CMK (cell line): ENCODE results near the gene CYP27C1.
"Not testable (repeated sequence)": the region's sequence is repeated elsewhere in the genome, so short reads cannot be mapped to it uniquely, and the experiment has no call there.

ENCODE experiments used
- DNase-seq: peaks from one replicate; pipeline ENCODE4 v3.0.0-alpha.2; 2010; ENCODE audit warnings: low read depth

CYP27C1 gene

GRCh38 chr2:127170452-127171197 is 49.5 kb downstream of the CYP27C1 start:
- DNase-seq = no peak

- DNase-seq = no peak
Observed at GRCh38 chr2:127170021-127170420, 50.1 kb downstream of the CYP27C1 start.

- DNase-seq = no peak
Observed at GRCh38 chr2:127169066-127169660, 50.9 kb downstream of the CYP27C1 start.

GRCh38 chr2:127166231-127166860 is 53.8 kb downstream of the CYP27C1 start:
- DNase-seq = no peak

- no peak for DNase-seq
Observed at GRCh38 chr2:127165539-127165935, 54.6 kb downstream of the CYP27C1 start.

GRCh38 chr2:127164761-127165538 is 55.1 kb downstream of the CYP27C1 start:
- no peak for DNase-seq

GRCh38 chr2:127163921-127164320 is 56.2 kb downstream of the CYP27C1 start:
- DNase-seq = no peak

GRCh38 chr2:127163090-127163406 is 57.1 kb downstream of the CYP27C1 start:
- not testable (repeated sequence) for DNase-seq

- no peak for DNase-seq
Observed at GRCh38 chr2:127162261-127163089, 57.6 kb downstream of the CYP27C1 start.

- DNase-seq = no peak
Observed at GRCh38 chr2:127161176-127162136, 58.6 kb downstream of the CYP27C1 start.

- DNase-seq = no peak
Observed at GRCh38 chr2:127160676-127161075, 59.4 kb downstream of the CYP27C1 start.

- no peak for DNase-seq
Observed at GRCh38 chr2:127159543-127159942, 60.6 kb downstream of the CYP27C1 start.

GRCh38 chr2:127158614-127159290 is 61.3 kb downstream of the CYP27C1 start:
- no peak for DNase-seq

- DNase-seq = peak; percentile 29
Observed at GRCh38 chr2:127157651-127158485, 62.2 kb downstream of the CYP27C1 start.

- no peak for DNase-seq
Observed at GRCh38 chr2:127157114-127157513, 63.0 kb downstream of the CYP27C1 start.

- DNase-seq = no peak
Observed at GRCh38 chr2:127155947-127156346, 64.2 kb downstream of the CYP27C1 start.

- no peak for DNase-seq
Observed at GRCh38 chr2:127155028-127155581, 65.0 kb downstream of the CYP27C1 start.

- DNase-seq = no peak
Observed at GRCh38 chr2:127154396-127154795, 65.7 kb downstream of the CYP27C1 start.

- no peak for DNase-seq
Observed at GRCh38 chr2:127153691-127154158, 66.4 kb downstream of the CYP27C1 start.
